Lower leg skin (tissue), 4 donors: ENCODE measurements around the gene FRS2. TPM values are rescaled to one million over a fixed set of nuclear protein-coding genes. Genes with fewer than 3 reads are reported as not detected.

Experiments
- DNase-seq, 2 donors: peaks; one replicate each; pipeline ENCODE4 v3.0.0-alpha.2; 2019; ENCODE audit warnings: low spot score in 2 of 2
- H3K4me3 ChIP-seq: fragments of 200-600 bp; sonication (generic); 2 replicates; pipeline ENCODE4 v1.5.1; 2017; ENCODE audit warnings: mild to moderate bottlenecking, low read depth; ENCODE audit not compliant: poor library complexity, severe bottlenecking
- CTCF ChIP-seq, 3 donors: fragments of 450-650 bp; IDR thresholded peaks; one replicate each; pipeline ENCODE4 v1.5.1; 2016; ENCODE audit warnings: antibody characterized with exemption in 3 of 3, mild to moderate bottlenecking in 3 of 3, moderate library complexity in 2 of 3
- POLR2A ChIP-seq, 2 donors: fragments of 450-650 bp; IDR thresholded peaks; one replicate each; pipeline ENCODE4 v1.6.1; 2016 to 2017; ENCODE audit warnings: antibody characterized with exemption in 2 of 2, mild to moderate bottlenecking in 1 of 2, moderate library complexity in 1 of 2
- WGBS, 2 donors: methylation state at CpG; one replicate each; pipeline ENCODE4 v1.1.5; 2018; 5-methylcytosine and 5-hydroxymethylcytosine counted together
- intact Hi-C: fragments of 100-400 bp; cut with DNase I; formaldehyde crosslinking; loops from one replicate; pipeline ENCODE4 v1.15.0; 2023; ENCODE audit warnings: low total_unique reads
- microRNA-seq, 2 donors: library from miRNA; unstranded; fragments of <30 nt; microRNA quantifications; one replicate each; pipeline ENCODE4, GENCODE V29; 2016; ENCODE audit warnings: borderline replicate concordance in 2 of 2, borderline number of aligned reads in 1 of 2
- total RNA-seq, 4 donors: library from RNA; depleted of rRNA; stranded (reverse); fragments of >200 nt; gene quantifications; one replicate each; pipeline ENCODE4 v1.1.0, GENCODE V29; 2016

The FRS2 gene
- total RNA-seq, 4 donors from 2014 or later = 33.7 to 64.7 (median 43.5) TPM

GRCh38 chr12:69623970-69624369 is 153.8 kb downstream of the FRS2 start:
- 63 to 80% methylated on average over 13 of the region's 13 CpGs for WGBS, 2 donors
- no peak overlapping the region for H3K4me3 ChIP-seq
- DNase-seq = peak in 1 of 2 donors; percentile 81
- no peak for TF ChIP-seq POLR2A (IDR thresholded peaks at IDR 0.05)
- TF ChIP-seq CTCF (IDR thresholded peaks at IDR 0.05) = no peak
- intact Hi-C loops = no loop called here

- intact Hi-C loops = no loop called here
- no peak for TF ChIP-seq CTCF (IDR thresholded peaks at IDR 0.05)
- TF ChIP-seq POLR2A (IDR thresholded peaks at IDR 0.05) = no peak
Observed at GRCh38 chr12:69627501-69627900, 157.3 kb downstream of the FRS2 start.

More at GRCh38 chr12:69627501-69627900, 157.3 kb downstream of the FRS2 start:
- WGBS, 2 donors = 76 to 90% methylated on average over 8 of the region's 8 CpGs
- no peak overlapping the region for H3K4me3 ChIP-seq
- no peak for DNase-seq

Small RNA genes lying within 50 kb of the gene (microRNA-seq; reads per million reads assigned to microRNA genes)
- gene MIR3913-1 (0 reads per million in 2 donors), gene MIR3913-2 (0 reads per million in 2 donors)

Other genes with a start within 250 kb of the FRS2 start
- gene CPSF6, start 230.8 kb upstream of the FRS2 start, total RNA-seq = 10 to 100 TPM; 17.0 to 29.5 (median 20.2) TPM
- gene LYZ, start 122.0 kb upstream of the FRS2 start, total RNA-seq = 10 to 100 TPM in 3 of 4 donors, 1 to 10 TPM in 1; 6.8 to 27.8 (median 18.8) TPM
- 10 to 100 TPM; 10.0 to 21.7 (median 16.8) TPM for gene YEATS4, start 110.6 kb upstream of the FRS2 start, total RNA-seq
- gene CCT2, start 115.1 kb downstream of the FRS2 start, total RNA-seq = 10 to 100 TPM; 49.4 to 86.4 (median 61.1) TPM
- not detected for gene LRRC10, start 140.5 kb downstream of the FRS2 start, total RNA-seq
- under 1 TPM in 2 of 4 donors, not detected in 2; 0.13 to 0.49 TPM for gene BEST3, start 228.9 kb downstream of the FRS2 start, total RNA-seq